ENCODE results near the gene PRKG1. TPM values are rescaled to one million over a fixed set of nuclear protein-coding genes. Genes with fewer than 3 reads are reported as not detected.

The PRKG1 gene
- polyA plus RNA-seq, 1 donor (not counting 4 experiments of a cell fraction or from before 2014, with no cell fraction given), result 0.24 TPM

- dilution Hi-C loops (cut with MboI; ENCODE audit: extremely low pct_ligation_motif_present, low sequenced_read_pairs), result no loop called here
- no peaks in the 10 kb centered on the region for H4K20me1 ChIP-seq (ENCODE audit: control insufficient read depth, extremely low read depth, insufficient read depth, low read length)
- no peaks in the 10 kb centered on the region for H3K4me1 ChIP-seq (ENCODE audit: control insufficient read depth, extremely low read depth, insufficient read depth, low read length)
- H3K4me3 ChIP-seq (ENCODE audit: control insufficient read depth in 2 of 3, extremely low read depth in 1 of 3, insufficient read depth in 2 of 3, low read depth in 1 of 3, low read length in 3 of 3), result no peak overlapping the region
- DNase-seq (ENCODE audit: low read depth, low spot score) (no peak), FAIRE-seq (no peak)
- no peak for TF ChIP-seq EZH2 (IDR thresholded peaks at IDR 0.05; ENCODE audit: low read length)
- TF ChIP-seq CTCF (optimal IDR thresholded peaks at IDR 0.05 in 1 of 3, IDR thresholded peaks at IDR 0.05 in 1 of 3, conservative IDR thresholded peaks at IDR 0.05 in 1 of 3; ENCODE audit: extremely low read depth in 1 of 3, insufficient read depth in 2 of 3, low read length in 3 of 3), result no peak
- no peak overlapping the region for H3K9ac ChIP-seq (ENCODE audit: control insufficient read depth, extremely low read depth, insufficient read depth, low read length)
- no peak overlapping the region for H3K4me2 ChIP-seq (ENCODE audit: control insufficient read depth, extremely low read depth, insufficient read depth, low read depth, low read length)
- no peaks in the 10 kb centered on the region for H3K79me2 ChIP-seq (ENCODE audit: control insufficient read depth, insufficient read depth, low read length)
- no peak overlapping the region for H3K27ac ChIP-seq (ENCODE audit: control insufficient read depth, insufficient read depth, low read length)
- H3K9me1 ChIP-seq (ENCODE audit: control insufficient read depth, extremely low read depth, insufficient read depth, low read length), result no peaks in the 10 kb centered on the region
- H3K9me3 ChIP-seq (ENCODE audit: control insufficient read depth, low read depth, low read length), result no peaks in the 10 kb centered on the region
- no peak overlapping the region for H2AFZ ChIP-seq (ENCODE audit: control insufficient read depth, low read length)
- no peaks in the 10 kb centered on the region for H3K27me3 ChIP-seq (ENCODE audit: control insufficient read depth, extremely low read depth, insufficient read depth, low read length)
- H3K36me3 ChIP-seq (ENCODE audit: control insufficient read depth in 2 of 2, extremely low read depth in 1 of 2, insufficient read depth in 2 of 2, low read length in 2 of 2), result no peaks in the 10 kb centered on the region
Measured at GRCh38 chr10:51743146-51743545, 668.9 kb downstream of the PRKG1 start.

DNA sequence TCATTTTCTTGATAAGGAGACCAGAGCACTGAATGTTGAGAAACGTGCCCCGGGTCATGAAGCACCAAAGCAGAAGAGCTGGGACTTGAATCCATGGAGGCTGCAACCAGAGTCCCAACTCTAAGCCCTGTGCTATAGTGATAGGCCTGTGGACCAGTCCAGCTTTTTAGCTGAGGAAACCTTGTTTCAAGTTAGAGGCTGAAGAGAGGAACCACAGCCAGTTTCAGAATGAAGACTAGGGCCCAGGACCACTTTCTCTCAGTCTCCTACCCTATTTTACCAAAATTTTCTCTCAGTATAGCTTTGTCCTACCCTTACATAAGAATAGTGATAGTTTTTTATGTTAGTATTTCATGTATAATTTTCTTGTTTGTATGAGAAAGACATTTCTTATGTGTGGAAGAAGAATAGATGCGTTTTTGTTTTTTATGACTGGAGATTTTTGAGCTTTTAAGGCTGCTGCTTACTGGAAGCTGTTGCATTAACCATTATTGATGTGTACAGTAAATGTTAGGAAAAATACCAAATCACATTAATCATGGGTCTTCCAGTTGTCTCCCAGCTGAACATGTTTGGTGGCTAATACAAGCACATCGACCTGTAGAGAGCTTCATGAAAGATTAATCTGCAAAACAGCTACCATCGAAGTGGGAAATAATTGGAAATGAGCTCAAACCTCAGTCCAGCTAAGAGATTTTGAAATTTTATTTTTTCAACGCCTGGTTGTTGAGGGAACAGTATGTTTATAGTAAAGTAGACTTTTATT lies 670.1 kb downstream of the PRKG1 start:
- no peak for TF ChIP-seq EZH2 (IDR thresholded peaks at IDR 0.05; ENCODE audit: low read length)
- TF ChIP-seq CTCF (optimal IDR thresholded peaks at IDR 0.05 in 1 of 3, IDR thresholded peaks at IDR 0.05 in 1 of 3, conservative IDR thresholded peaks at IDR 0.05 in 1 of 3; ENCODE audit: extremely low read depth in 1 of 3, insufficient read depth in 2 of 3, low read length in 3 of 3), result no peak
- FAIRE-seq, result no peak
- dilution Hi-C loops (cut with MboI; ENCODE audit: extremely low pct_ligation_motif_present, low sequenced_read_pairs), result no loop called here

More for the DNA sequence above, 670.1 kb downstream of the PRKG1 start:
- H2AFZ ChIP-seq (ENCODE audit: control insufficient read depth, low read length), result no peak overlapping the region
- H3K4me3 ChIP-seq (ENCODE audit: control insufficient read depth in 2 of 3, extremely low read depth in 1 of 3, insufficient read depth in 2 of 3, low read depth in 1 of 3, low read length in 3 of 3), result no peak overlapping the region
- no peak overlapping the region for H3K9ac ChIP-seq (ENCODE audit: control insufficient read depth, extremely low read depth, insufficient read depth, low read length)
- H3K79me2 ChIP-seq (ENCODE audit: control insufficient read depth, insufficient read depth, low read length), result no peaks in the 10 kb centered on the region
- H3K4me2 ChIP-seq (ENCODE audit: control insufficient read depth, extremely low read depth, insufficient read depth, low read depth, low read length), result no peak overlapping the region
- no peaks in the 10 kb centered on the region for H3K9me3 ChIP-seq (ENCODE audit: control insufficient read depth, low read depth, low read length)
- H3K4me1 ChIP-seq (ENCODE audit: control insufficient read depth, extremely low read depth, insufficient read depth, low read length), result no peaks in the 10 kb centered on the region
- H3K9me1 ChIP-seq (ENCODE audit: control insufficient read depth, extremely low read depth, insufficient read depth, low read length), result no peaks in the 10 kb centered on the region
- DNase-seq (ENCODE audit: low read depth, low spot score), result no peak
- H3K36me3 ChIP-seq (ENCODE audit: control insufficient read depth in 2 of 2, extremely low read depth in 1 of 2, insufficient read depth in 2 of 2, low read length in 2 of 2), result no peaks in the 10 kb centered on the region
- H4K20me1 ChIP-seq (ENCODE audit: control insufficient read depth, extremely low read depth, insufficient read depth, low read length), result no peaks in the 10 kb centered on the region
- H3K27me3 ChIP-seq (ENCODE audit: control insufficient read depth, extremely low read depth, insufficient read depth, low read length), result no peaks in the 10 kb centered on the region
- H3K27ac ChIP-seq (ENCODE audit: control insufficient read depth, insufficient read depth, low read length), result no peak overlapping the region

All from keratinocyte (primary cell).